ENCODE results near the gene CHRND.

The CHRND gene

DNA sequence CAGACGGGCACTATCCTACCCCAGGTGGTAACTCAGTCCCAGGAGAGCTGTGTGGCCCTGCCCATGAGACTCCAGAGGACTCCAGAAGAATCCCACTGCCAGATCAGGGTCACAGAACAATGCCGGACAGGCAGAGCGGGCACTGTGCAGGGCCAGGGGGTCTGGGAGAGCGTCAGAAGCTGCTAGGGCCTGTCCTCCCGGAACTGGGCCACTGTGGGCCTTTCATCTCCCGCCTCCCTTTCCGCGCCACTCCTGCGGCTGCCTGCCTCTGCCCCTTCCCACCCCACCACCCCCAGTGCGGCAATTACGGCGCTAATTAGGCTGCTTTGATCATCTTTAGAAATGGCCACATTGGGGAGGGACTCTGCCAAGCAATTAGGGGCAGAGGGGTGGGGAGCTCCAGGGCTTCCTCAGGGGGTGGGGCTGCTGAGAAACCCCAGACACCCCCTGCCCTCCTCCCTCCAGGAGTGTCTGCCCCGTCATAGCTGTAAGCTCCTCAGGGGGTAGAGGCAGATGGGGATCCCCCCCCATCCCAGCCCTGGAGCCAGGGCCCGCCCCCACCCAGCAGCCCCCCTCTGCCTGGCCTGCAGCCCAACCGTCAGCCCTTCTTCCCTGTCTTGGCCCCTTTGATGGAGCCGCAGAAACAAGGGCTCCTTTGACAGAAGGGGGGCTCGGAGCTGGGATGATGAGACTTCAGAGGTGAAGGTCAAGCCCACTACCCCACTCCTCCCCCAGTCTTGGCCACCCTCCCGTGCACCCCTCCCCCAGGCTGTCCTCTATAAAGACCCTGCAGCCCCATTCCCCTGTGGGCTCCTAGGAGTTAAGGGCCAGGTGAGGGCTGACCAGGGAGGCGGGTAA lies 6.2 kb upstream of the CHRND start, which contains the start of gene PRSS56:
PRSS56 (plus strand) TSS at position 808 of the 858 bp plus-strand sequence. CDS start 211 bp downstream, outside the sequence.
- Histone ChIP-seq H3K4me3 (ENCODE audit: low read depth, low read length) (no peak within 1 kb of the TSS), H3K27me3 (ENCODE audit: control insufficient read depth, insufficient read depth, low read length) (peaks cover 3% of the 10 kb centered on the region), H3K36me3 (ENCODE audit: control insufficient read depth, insufficient read depth, low read length) (no peaks in the 10 kb centered on the region), H3K9me3 (ENCODE audit: control insufficient read depth, low read length) (no peaks in the 10 kb centered on the region), H3K79me2 (no peaks in the 10 kb centered on the region), H3K4me2 (ENCODE audit: low read length) (no peak within 1 kb of the TSS), H3K9ac (no peak within 1 kb of the TSS), H2AFZ (no peak within 1 kb of the TSS), H3K27ac (no peak within 1 kb of the TSS), H3K4me1 (no peaks in the 10 kb centered on the region)
- TF ChIP-seq CTCF (IDR thresholded peaks at IDR 0.05), result no peak

DNA sequence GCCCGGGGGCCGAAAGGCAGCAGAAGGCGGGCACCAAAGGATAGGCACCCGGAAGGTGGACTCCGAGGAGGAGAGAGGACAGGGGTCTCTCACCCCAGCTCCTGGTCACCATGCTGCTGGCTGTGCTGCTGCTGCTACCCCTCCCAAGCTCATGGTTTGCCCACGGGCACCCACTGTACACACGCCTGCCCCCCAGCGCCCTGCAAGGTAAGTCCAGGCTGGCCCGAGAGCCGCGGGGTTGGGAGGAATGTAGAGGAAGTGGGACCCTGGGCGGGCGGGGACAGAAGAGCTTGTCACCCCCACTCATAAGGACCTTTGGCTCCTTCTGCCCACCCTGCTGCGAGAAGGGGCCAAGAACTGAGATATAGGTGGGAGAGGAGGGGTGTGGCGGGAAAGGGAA lies 5.5 kb upstream of the CHRND start:
- Histone ChIP-seq H3K9ac (no peak overlapping the region), H3K27ac (no peak overlapping the region), H3K79me2 (no peaks in the 10 kb centered on the region), H3K9me3 (ENCODE audit: control insufficient read depth, low read length) (no peaks in the 10 kb centered on the region), H3K4me1 (no peaks in the 10 kb centered on the region), H3K4me3 (ENCODE audit: low read depth, low read length) (no peak overlapping the region), H2AFZ (no peak overlapping the region), H3K27me3 (ENCODE audit: control insufficient read depth, insufficient read depth, low read length) (peaks cover 3% of the 10 kb centered on the region), H3K4me2 (ENCODE audit: low read length) (no peak overlapping the region), H3K36me3 (ENCODE audit: control insufficient read depth, insufficient read depth, low read length) (no peaks in the 10 kb centered on the region)
- TF ChIP-seq CTCF (IDR thresholded peaks at IDR 0.05), result no peak

- Histone ChIP-seq H3K4me1 (no peaks in the 10 kb centered on the region), H3K4me2 (ENCODE audit: low read length) (no peak overlapping the region), H3K9me3 (ENCODE audit: control insufficient read depth, low read length) (no peaks in the 10 kb centered on the region), H3K9ac (no peak overlapping the region), H3K4me3 (ENCODE audit: low read depth, low read length) (no peak overlapping the region), H2AFZ (no peak overlapping the region), H3K27me3 (ENCODE audit: control insufficient read depth, insufficient read depth, low read length) (peaks cover 3% of the 10 kb centered on the region), H3K79me2 (no peaks in the 10 kb centered on the region), H3K27ac (no peak overlapping the region), H3K36me3 (ENCODE audit: control insufficient read depth, insufficient read depth, low read length) (no peaks in the 10 kb centered on the region)
- no peak for TF ChIP-seq CTCF (IDR thresholded peaks at IDR 0.05)
Measured at GRCh38 chr2:232521098-232521497, 4.9 kb upstream of the CHRND start.

DNA sequence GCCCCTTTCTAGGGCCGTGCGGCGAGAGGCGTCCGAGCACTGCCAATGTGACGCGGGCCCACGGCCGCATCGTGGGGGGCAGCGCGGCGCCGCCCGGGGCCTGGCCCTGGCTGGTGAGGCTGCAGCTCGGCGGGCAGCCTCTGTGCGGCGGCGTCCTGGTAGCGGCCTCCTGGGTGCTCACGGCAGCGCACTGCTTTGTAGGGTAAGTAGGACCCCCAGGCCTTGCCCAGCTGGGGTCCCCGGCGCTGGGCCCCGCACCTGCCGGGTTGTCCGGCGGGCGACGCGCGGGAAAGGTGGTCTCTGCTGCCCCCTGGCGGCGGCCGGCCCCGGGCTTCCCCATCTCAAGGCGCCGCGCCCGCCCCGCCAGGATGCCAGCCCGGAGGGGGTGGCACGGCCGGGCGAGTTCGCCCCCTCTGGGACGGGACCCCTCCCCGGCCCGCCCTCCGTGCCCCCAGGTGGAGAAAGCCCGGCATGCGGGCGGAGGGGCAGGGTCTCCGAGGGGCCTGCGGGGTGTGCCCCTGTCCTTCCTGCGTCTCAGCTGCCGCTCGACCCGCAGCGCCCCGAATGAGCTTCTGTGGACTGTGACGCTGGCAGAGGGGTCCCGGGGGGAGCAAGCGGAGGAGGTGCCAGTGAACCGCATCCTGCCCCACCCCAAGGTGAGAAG lies 3.9 kb upstream of the CHRND start:
- Histone ChIP-seq H3K4me3 (ENCODE audit: low read depth, low read length) (no peak overlapping the region), H3K9me3 (ENCODE audit: control insufficient read depth, low read length) (no peaks in the 10 kb centered on the region), H3K4me2 (ENCODE audit: low read length) (peak overlapping the region; percentile 72), H3K27ac (no peak overlapping the region), H2AFZ (peak overlapping the region; percentile 68), H3K9ac (no peak overlapping the region), H3K79me2 (no peaks in the 10 kb centered on the region), H3K27me3 (ENCODE audit: control insufficient read depth, insufficient read depth, low read length) (peaks cover 3% of the 10 kb centered on the region), H3K36me3 (ENCODE audit: control insufficient read depth, insufficient read depth, low read length) (no peaks in the 10 kb centered on the region), H3K4me1 (no peaks in the 10 kb centered on the region)
- peak; percentile 84 for TF ChIP-seq CTCF (IDR thresholded peaks at IDR 0.05)

All from parathyroid adenoma (tissue), 2 donors.